Measurements from ENCODE around the gene ARHGAP11B.
"Not testable (repeated sequence)": the region's sequence is repeated elsewhere in the genome, so short reads cannot be mapped to it uniquely, and the experiment has no call there.

ARHGAP11B gene

GRCh38 chr15:30685709-30686285, 59.9 kb downstream of the ARHGAP11B start:
- not testable (repeated sequence) for H3K27me3 ChIP-seq (replicated peaks; ENCODE audit: insufficient read depth, low read length); DNase-seq; H3F3A ChIP-seq (ENCODE audit: insufficient read depth, low read length); H3K4me2 ChIP-seq (ENCODE audit: low read depth, low read length); H3K9ac ChIP-seq (ENCODE audit: low read length); H3K4me1 ChIP-seq (ENCODE audit: low read length); H4K20me1 ChIP-seq (ENCODE audit: insufficient read depth, low read length); H3K9me2 ChIP-seq (replicated peaks; ENCODE audit: insufficient read depth, low read length); H3K36me3 ChIP-seq (replicated peaks; ENCODE audit: insufficient read depth, low read length); H3K79me2 ChIP-seq (ENCODE audit: low read length); H3K9me3 ChIP-seq (replicated peaks; ENCODE audit: insufficient read depth, low read length); H2AFZ ChIP-seq (ENCODE audit: low read length); H3K4me3 ChIP-seq (ENCODE audit: low read length); H3K27ac ChIP-seq (ENCODE audit: low read length)

- H2AFZ ChIP-seq (ENCODE audit: low read length); H3K4me1 ChIP-seq (ENCODE audit: low read length); H3K9me3 ChIP-seq (replicated peaks; ENCODE audit: insufficient read depth, low read length); H3K9ac ChIP-seq (ENCODE audit: low read length); H3K27ac ChIP-seq (ENCODE audit: low read length); H4K20me1 ChIP-seq (ENCODE audit: insufficient read depth, low read length); H3F3A ChIP-seq (ENCODE audit: insufficient read depth, low read length); H3K9me2 ChIP-seq (replicated peaks; ENCODE audit: insufficient read depth, low read length); H3K27me3 ChIP-seq (replicated peaks; ENCODE audit: insufficient read depth, low read length); H3K36me3 ChIP-seq (replicated peaks; ENCODE audit: insufficient read depth, low read length); DNase-seq; H3K4me2 ChIP-seq (ENCODE audit: low read depth, low read length); H3K4me3 ChIP-seq (ENCODE audit: low read length); H3K79me2 ChIP-seq (ENCODE audit: low read length): not testable (repeated sequence)
These were observed 60.7 kb downstream of the ARHGAP11B start for GRCh38 chr15:30686651-30687050.
